Epithelial cell of esophagus (primary cell): Measurements from ENCODE around the gene EHMT2.
A peak's percentile ranks its signal among the peaks of the same experiment; 100 is the strongest.

ENCODE experiments used
- DNase-seq: peaks from one replicate; pipeline ENCODE4 v3.0.0; 2010; ENCODE audit warnings: low read depth
- H3K4me3 ChIP-seq: 2 replicates; pipeline ENCODE4 v1.5.1; 2011; ENCODE audit warnings: mild to moderate bottlenecking, low read length, control low read depth
- TF ChIP-seq, protein P1 (sequence below): IDR thresholded peaks from 2 replicates; pipeline ENCODE4 v1.5.1; 2011; ENCODE audit warnings: low read depth, mild to moderate bottlenecking, low read length, control low read depth, inconsistent platforms; ENCODE audit not compliant: insufficient read depth; ENCODE audit errors: missing control alignments

The EHMT2 gene

GRCh38 chr6:31927863-31928671 lies 30.6 kb upstream of the EHMT2 start:
- H3K4me3 ChIP-seq = no peak overlapping the region
- no peak for DNase-seq
- TF ChIP-seq, protein P1, sequence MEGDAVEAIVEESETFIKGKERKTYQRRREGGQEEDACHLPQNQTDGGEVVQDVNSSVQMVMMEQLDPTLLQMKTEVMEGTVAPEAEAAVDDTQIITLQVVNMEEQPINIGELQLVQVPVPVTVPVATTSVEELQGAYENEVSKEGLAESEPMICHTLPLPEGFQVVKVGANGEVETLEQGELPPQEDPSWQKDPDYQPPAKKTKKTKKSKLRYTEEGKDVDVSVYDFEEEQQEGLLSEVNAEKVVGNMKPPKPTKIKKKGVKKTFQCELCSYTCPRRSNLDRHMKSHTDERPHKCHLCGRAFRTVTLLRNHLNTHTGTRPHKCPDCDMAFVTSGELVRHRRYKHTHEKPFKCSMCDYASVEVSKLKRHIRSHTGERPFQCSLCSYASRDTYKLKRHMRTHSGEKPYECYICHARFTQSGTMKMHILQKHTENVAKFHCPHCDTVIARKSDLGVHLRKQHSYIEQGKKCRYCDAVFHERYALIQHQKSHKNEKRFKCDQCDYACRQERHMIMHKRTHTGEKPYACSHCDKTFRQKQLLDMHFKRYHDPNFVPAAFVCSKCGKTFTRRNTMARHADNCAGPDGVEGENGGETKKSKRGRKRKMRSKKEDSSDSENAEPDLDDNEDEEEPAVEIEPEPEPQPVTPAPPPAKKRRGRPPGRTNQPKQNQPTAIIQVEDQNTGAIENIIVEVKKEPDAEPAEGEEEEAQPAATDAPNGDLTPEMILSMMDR = no peak

- no peak within 1 kb of the TSS for H3K4me3 ChIP-seq
Measured at GRCh38 chr6:31927242-31927862, 29.9 kb upstream of the EHMT2 start, which contains the start of gene C2. Gene C2 (plus strand): TSS chr6:31927717. CDS start chr6:31927753, 36 bp downstream.

GRCh38 chr6:31922942-31923341 lies 25.4 kb upstream of the EHMT2 start:
- no peak for DNase-seq
- H3K4me3 ChIP-seq = no peak overlapping the region
- TF ChIP-seq, protein P1 = no peak

More at GRCh38 chr6:31927242-31927862, 29.9 kb upstream of the EHMT2 start, which contains the start of gene C2:
- no peak for DNase-seq
- TF ChIP-seq, protein P1 = no peak

DNA sequence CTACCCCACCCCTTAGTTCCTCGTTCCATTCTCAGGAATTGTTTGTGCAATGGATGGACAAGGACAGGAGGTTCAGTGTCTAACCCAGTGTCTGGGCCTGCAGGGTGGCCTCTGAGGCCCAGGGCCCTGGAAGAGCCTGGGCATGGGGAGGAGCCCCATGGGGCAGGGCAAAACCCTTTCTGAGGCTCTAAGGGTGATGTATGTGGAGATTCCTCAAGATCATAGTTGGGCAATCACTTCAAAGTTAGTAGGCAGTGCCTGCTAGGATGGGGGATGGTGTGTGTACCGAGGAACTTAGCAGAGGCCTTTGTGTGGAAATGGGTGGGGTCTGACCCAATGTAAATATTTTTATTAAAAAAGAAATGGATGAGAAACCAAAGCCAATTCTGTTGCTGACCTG lies 23.3 kb upstream of the EHMT2 start:
- TF ChIP-seq, protein P1 = no peak
- H3K4me3 ChIP-seq = no peak overlapping the region
- DNase-seq = peak; percentile 50

- no peak overlapping the region for H3K4me3 ChIP-seq
- TF ChIP-seq, protein P1 = no peak
- peak; percentile 54 for DNase-seq
Measured at GRCh38 chr6:31919624-31920303, 22.3 kb upstream of the EHMT2 start.

- H3K4me3 ChIP-seq = no peak overlapping the region
- no peak for DNase-seq
- TF ChIP-seq, protein P1 = no peak
Measured at GRCh38 chr6:31918069-31918720, 20.7 kb upstream of the EHMT2 start.
